ENCODE results near the gene PDE1A.

DNA sequence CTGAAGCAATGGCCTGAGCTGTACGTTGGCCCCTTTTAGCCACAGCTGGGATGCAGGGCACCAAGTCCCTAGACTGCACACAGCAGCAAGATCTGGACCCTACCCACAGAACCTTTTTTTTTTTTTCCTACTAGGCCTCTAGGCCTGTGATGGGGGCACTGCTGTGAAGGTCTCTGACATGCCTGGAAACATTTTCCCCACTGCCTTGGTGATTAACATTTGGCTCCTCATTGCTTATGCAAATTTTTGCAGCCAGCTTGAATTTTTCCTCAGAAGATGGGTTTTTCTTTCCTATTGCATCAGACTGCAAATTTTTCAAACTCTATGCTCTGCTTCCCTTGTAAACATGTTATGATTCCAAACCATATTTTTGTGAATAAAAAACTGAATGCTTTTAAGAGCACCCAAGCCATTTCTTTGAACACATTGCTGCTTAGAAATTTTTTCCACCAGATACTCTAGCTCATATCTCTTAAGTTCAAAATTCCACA, 33.5 kb downstream of the PDE1A start:
- TF ChIP-seq POLR2A (IDR thresholded peaks at IDR 0.05; ENCODE audit: low read length) (no peak), GATA1 (IDR thresholded peaks at IDR 0.05; ENCODE audit: low read depth, low read length) (no peak)
